Stimulated activated naive CD8-positive, alpha-beta T cell treated with anti-CD3 and anti-CD28 coated beads, Interleukin-15, Interleukin-2, amounts not matched to agents 100 U/mL and 50 U/mL, for 24 hours (primary cell): ENCODE data around the gene C1orf87.

Source experiments
- ATAC-seq: fragments of 150-1000 bp; cut with Tn5 transposase; one replicate; pipeline ENCODE4 v1.10.0; 2021
- DNase-seq: peaks from one replicate; pipeline ENCODE4 v3.0.0; 2021

The C1orf87 gene, protein sequence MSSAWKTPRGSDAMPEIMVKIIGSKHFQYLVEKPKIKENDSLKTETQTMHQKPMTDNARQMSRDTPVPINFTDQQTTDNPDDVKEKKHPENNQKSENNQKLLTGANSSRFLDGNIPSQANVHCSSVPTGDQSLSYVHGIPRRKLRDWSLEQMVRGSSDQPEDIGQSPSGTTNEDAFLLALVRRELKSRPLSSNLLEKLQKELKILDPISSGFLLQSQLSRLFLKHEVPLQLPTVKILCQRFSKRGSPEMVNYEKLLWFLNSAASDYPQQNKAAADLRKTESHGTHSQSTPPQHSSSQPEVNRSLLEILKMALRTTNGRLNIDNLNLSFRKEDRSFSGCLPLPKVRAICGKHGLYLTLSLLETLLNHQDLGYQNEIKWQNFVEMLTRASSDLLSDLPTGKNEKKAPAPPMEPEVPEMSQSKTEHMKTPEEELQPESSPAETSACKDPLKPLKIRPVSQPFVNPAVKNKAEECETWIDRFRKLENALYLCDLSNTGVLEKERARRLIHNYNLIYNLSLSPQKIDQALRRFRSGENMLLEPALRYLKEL

GRCh38 chr1:60073605-60074278 lies at the start of gene C1orf87:
TSS of gene C1orf87 (minus strand) at chr1:60073770. CDS start at chr1:60072643, 1,127 bp downstream.
- DNase-seq: no peak
- no peak for ATAC-seq

- ATAC-seq (no peak), DNase-seq (no peak)
These were observed 44.5 kb upstream of the C1orf87 start for GRCh38 chr1:60118085-60118484.

GRCh38 chr1:60114745-60115318 lies 41.3 kb upstream of the C1orf87 start:
- ATAC-seq (no peak), DNase-seq (no peak)

GRCh38 chr1:60113596-60113995 lies 40.0 kb upstream of the C1orf87 start:
- no peak for DNase-seq

GRCh38 chr1:60113028-60113427 lies 39.5 kb upstream of the C1orf87 start:
- ATAC-seq (no peak), DNase-seq (no peak)

More at GRCh38 chr1:60113596-60113995, 40.0 kb upstream of the C1orf87 start:
- no peak for ATAC-seq

GRCh38 chr1:60111716-60112115 lies 38.1 kb upstream of the C1orf87 start:
- ATAC-seq: no peak
- no peak for DNase-seq

GRCh38 chr1:60111118-60111517 lies 37.5 kb upstream of the C1orf87 start:
- ATAC-seq (no peak), DNase-seq (no peak)

- ATAC-seq: no peak
- DNase-seq: no peak
These were observed 34.6 kb upstream of the C1orf87 start for GRCh38 chr1:60108196-60108595.

DNA sequence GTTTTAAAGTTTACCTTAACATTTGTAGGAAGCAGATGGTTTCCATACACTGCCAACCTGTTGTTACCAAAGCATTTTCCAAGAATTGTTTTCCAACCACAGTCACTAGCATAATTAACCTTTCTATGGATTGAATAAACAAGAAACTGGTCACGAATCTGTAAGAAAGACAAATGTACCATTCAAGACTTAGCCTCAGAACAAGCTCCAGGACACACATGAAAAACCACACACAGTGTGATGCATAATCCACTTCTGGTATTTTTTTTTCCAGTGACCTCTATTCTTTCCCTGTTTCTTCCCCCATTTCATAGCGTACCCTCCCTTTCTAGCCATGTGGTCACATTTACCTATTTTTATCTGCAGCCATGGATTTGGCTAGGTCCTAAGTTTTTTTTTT lies 29.6 kb upstream of the C1orf87 start:
- ATAC-seq (no peak), DNase-seq (no peak)

GRCh38 chr1:60102267-60103061 lies 28.9 kb upstream of the C1orf87 start:
- ATAC-seq (no peak), DNase-seq (no peak)

- ATAC-seq (no peak), DNase-seq (no peak)
These were observed 27.9 kb upstream of the C1orf87 start for GRCh38 chr1:60101516-60101915.

DNA sequence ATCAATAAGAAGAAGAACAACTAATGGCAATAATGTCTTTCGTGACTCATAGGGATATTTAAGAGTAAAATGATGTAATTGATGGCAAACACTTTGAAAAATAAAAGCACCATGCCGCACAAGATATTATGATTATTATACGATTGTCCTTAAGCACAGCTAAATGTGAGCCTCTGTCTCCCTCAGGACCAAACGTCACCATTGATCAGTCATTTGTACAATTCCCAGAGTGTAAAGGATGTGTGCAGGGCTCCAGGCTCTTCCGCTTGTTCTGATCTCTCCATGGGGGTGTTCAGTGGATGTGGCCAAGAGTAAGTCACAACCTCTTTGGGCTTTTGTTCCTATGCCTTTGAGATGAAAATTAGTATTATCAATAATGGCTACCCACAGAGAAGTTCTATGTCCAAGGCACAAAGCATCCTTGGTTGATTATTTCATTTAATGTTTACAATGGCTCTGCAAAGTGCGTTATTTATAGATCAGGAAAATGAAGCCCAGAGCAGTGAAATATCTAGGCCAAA lies 17.7 kb upstream of the C1orf87 start:
- ATAC-seq: no peak
- no peak for DNase-seq

DNA sequence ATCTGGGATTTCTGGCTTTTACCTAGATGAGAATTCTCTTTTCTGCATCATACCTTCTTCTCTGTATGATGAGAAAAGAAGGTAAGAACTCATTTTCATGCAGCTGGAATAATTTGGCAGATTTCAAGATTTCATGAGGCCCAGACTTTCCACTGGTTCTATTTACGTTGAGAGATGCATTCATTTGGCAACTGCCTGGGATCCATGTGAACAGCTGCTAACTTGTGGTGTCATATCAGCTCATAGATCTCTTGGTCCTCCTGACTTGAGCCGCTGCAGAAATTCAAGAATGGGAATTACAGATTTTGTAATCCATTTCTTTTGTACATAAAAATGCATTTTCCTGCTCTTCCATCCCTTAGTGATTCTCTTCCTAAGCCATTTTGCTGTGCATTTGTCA lies 17.1 kb upstream of the C1orf87 start:
- no peak for ATAC-seq
- DNase-seq: no peak

DNA sequence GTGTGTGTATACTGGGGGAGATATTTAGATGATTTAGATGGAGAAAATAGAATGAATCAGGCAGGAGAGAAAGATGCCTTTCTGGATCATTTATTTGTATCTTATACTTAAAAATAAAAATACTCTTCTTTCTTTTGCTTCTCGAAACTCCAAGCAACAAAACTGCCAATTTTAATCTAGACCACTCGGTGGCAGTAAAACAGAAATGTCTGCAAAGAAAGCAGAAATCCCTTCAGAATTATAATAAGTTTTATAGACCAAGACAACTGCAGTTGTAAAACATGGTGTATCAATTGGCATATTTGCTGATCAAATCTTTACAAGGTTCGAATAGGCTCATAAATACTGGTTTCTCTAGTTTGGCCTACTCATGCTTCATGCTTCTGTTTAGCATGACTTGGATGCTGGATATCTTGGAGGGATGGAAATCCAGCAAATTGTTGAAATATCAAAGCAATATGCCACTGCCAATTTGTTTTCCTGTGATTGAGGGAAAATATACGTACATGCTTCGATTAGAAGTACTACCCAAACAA lies 15.1 kb upstream of the C1orf87 start:
- DNase-seq: no peak
- ATAC-seq: no peak

DNA sequence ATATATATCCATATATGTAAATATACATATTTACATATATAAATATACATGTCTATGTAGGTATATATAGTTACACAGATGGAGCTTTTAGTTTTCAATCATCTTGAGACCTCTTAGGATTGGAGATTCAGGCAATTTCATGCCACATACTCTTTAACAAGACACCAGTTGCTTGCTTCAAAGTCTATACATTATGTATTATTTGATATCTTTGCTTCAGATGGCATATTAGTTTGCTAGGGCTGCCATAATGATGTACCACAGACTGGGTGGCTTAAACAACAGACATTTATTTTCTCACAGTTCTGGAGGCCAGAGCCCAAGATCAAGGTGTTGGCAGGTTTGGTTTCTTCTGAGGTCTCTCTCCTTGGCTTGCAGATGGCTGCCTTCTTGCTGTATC lies 14.1 kb upstream of the C1orf87 start:
- DNase-seq: no peak
- ATAC-seq: no peak

DNA sequence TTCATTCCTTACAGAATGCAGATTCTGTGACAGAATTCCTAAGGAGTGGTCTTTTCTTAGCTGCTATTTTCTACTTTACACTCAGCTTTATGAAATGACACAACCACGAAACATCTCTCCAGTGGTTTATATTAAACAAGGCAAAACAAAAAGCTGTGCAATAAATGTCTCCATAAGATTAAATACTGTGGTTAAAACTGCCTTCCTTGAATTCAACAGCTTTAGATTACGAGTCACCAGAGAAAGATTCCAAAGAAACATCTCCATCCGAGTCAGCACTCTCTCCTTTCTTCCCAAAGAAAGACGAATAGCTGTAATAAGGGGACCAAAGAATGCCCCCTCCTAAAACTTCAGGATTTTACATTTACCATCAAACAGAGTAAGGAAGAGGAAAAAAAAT lies 4.6 kb upstream of the C1orf87 start:
- no peak for DNase-seq
- no peak for ATAC-seq

DNA sequence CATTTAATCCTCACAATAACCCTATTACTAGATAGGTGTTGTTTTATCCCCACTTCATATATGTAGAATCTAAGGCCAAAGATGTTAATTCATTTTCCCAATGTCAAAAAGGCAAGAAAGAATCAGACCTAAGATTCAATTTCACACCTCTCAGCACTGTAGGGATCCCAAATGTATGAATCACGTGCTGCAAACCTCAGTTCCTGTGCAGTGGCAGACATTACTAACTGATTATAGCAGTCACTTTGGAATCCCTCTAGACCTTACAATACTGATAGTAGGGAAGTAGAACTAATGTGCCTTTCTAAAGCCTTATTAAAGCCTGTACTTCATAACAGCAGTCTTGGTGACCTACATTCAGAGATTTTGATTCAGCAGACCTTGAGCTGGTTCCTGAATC lies 2.3 kb downstream of the C1orf87 start:
- ATAC-seq (no peak), DNase-seq (no peak)

GRCh38 chr1:60069691-60070090 lies 3.9 kb downstream of the C1orf87 start:
- DNase-seq (no peak), ATAC-seq (no peak)

DNA sequence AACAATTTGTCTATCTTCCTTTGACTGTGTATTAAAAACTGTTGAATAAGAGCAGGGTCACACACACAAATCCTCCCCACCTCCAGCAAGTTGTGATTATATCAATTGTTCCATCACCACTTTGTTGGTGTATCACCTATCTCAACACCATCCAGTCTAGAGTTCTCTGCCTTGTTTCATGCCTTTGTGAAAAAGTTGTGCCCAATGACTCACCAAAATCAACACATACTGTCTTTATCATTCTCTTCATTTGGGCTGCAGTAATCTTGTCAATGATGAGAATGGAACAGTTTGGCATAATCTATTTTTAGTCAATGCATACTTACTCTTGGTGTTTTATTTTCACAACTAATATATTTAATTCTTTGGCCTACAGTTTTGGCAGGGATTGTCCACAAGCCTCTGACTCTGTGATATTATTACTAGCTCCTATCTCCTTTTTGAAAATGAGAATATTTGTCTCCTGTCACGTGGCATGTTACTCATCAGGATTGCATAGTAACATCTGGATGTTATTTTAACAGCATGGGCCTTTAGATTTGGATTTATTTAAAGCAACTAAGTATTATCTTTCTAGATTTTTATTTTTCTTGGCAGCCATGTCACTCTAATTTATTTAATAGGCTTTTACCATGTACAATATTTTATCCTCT lies 5.1 kb downstream of the C1orf87 start:
- ATAC-seq: no peak

GRCh38 chr1:60066001-60066400 lies 7.6 kb downstream of the C1orf87 start:
- ATAC-seq (no peak), DNase-seq (no peak)

More for the DNA sequence above, 5.1 kb downstream of the C1orf87 start:
- DNase-seq: no peak

DNA sequence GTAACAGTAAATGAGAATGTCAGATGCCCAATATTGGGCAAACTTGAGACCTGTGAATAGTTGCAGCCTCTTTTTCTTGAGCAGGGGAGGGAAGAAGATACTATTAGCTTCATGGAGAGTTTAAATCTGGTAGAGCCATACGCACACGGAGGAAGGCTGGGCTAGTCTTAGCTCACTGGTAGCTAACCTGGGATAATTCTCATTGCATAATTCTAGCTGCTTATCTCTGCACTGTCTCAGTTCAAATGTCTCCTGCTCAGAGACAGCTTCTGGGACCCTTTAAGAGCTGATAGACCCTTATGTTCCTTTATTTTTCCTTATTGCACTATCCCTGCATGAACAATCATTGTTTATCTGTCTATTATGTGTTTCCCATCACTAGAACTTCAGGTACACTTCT lies 8.4 kb downstream of the C1orf87 start:
- ATAC-seq (no peak), DNase-seq (no peak)
